PC-9 (cell line): Measurements from ENCODE around the gene NUP85. TPM values are rescaled to one million over a fixed set of nuclear protein-coding genes. Genes with fewer than 3 reads are reported as not detected.

Source experiments
- BruUV-seq: library from RNA; stranded (reverse); fragments of 400-500 nt; replicated peaks from 2 replicates; lab custom pipeline; 2021; lab: Mats Ljungman, UMichigan
- CTCF ChIA-PET: fragments of 300-600 bp; sonication (Branson Sonifier 250); formaldehyde crosslinking; loops from one replicate; lab custom pipeline; 2022; ENCODE audit warnings: antibody characterized with exemption; lab: Charles Lee
- POLR2A ChIA-PET: fragments of 300-600 bp; sonication (Branson Sonifier 250); formaldehyde crosslinking; loops from one replicate; lab custom pipeline; 2022; ENCODE audit warnings: antibody characterized with exemption; ENCODE audit not compliant: unreplicated experiment; lab: Charles Lee
- DNase-seq, 2 experiments: peaks; one replicate each; pipeline versions ENCODE4 v3.0.0 to v3.0.0-alpha.2; 2015 to 2022; ENCODE audit warnings: mixed read lengths in 1 of 2
- H2AFZ ChIP-seq: fragments of 200-600 bp; sonication (generic); 2 replicates; pipeline ENCODE4 v1.8.1; 2017; ENCODE audit warnings: antibody characterized with exemption
- H3F3A ChIP-seq: fragments of 200-600 bp; sonication (generic); 2 replicates; pipeline ENCODE4 v1.8.1; 2017; ENCODE audit warnings: antibody characterized with exemption, mild to moderate bottlenecking, low read depth; ENCODE audit not compliant: insufficient read depth
- H3K27ac ChIP-seq: fragments of 200-600 bp; sonication (generic); 2 replicates; pipeline ENCODE4 v1.6.1; 2016; ENCODE audit warnings: mixed run types
- H3K27me3 ChIP-seq: fragments of 200-600 bp; sonication (generic); 2 replicates; pipeline ENCODE4 v1.6.1; 2016; ENCODE audit warnings: low read depth, mixed run types; ENCODE audit not compliant: insufficient read depth
- H3K36me3 ChIP-seq: fragments of 200-600 bp; sonication (generic); 2 replicates; pipeline ENCODE4 v1.6.1; 2016; ENCODE audit warnings: low read depth, mixed run types
- H3K4me1 ChIP-seq: fragments of 200-600 bp; sonication (generic); replicated peaks from 2 replicates; pipeline ENCODE4 v1.6.1; 2016; ENCODE audit warnings: mixed run types; ENCODE audit not compliant: insufficient read depth
- H3K4me2 ChIP-seq: fragments of 200-600 bp; sonication (generic); 2 replicates; pipeline ENCODE4 v1.6.1; 2017; ENCODE audit warnings: mixed run types
- H3K4me3 ChIP-seq: fragments of 200-600 bp; sonication (generic); 2 replicates; pipeline ENCODE4 v1.6.1; 2016; ENCODE audit warnings: mixed run types
- H3K79me2 ChIP-seq: fragments of 200-600 bp; sonication (generic); 2 replicates; pipeline ENCODE4 v1.6.1; 2017; ENCODE audit warnings: low read depth, mixed run types
- H3K9me2 ChIP-seq: fragments of 200-600 bp; sonication (generic); 2 replicates; pipeline ENCODE4 v1.8.1; 2017; ENCODE audit warnings: mild to moderate bottlenecking; ENCODE audit not compliant: insufficient read depth
- H3K9me3 ChIP-seq: fragments of 200-600 bp; sonication (generic); 2 replicates; pipeline ENCODE4 v1.8.1; 2016; ENCODE audit warnings: low read depth; ENCODE audit not compliant: insufficient read depth
- H4K20me1 ChIP-seq: fragments of 200-600 bp; sonication (generic); 2 replicates; pipeline ENCODE4 v1.8.1; 2017; ENCODE audit not compliant: insufficient read depth
- CTCF ChIP-seq: fragments of 200-600 bp; sonication (generic); conservative IDR thresholded peaks from 2 replicates; pipeline ENCODE4 v1.6.1; 2017; ENCODE audit warnings: mixed run types, antibody characterized with exemption, mild to moderate bottlenecking, moderate library complexity
- EZH2 ChIP-seq: fragments of 200-600 bp; sonication (generic); IDR thresholded peaks from 2 replicates; pipeline ENCODE4 v1.8.0; 2017; ENCODE audit warnings: antibody characterized with exemption, low read depth
- intact Hi-C: fragments of 100-400 bp; cut with micrococcal nuclease; formaldehyde crosslinking; loops from one replicate; pipeline ENCODE4 v1.10.0; 2022; ENCODE audit not compliant: unreplicated experiment
- total RNA-seq: library from RNA; stranded (reverse); gene quantifications from 2 replicates; pipeline ENCODE4 v1.2.3, GENCODE V29; 2021

The NUP85 gene
- total RNA-seq, 1 experiment from 2014 or later: 73.1 TPM

- intact Hi-C loops: loop anchor here (10.0 kb wide), 1 partner anchor 248 kb away; the partner anchor contains the start of genes CASKIN2 and TSEN54
- CTCF ChIA-PET: no interaction called here
Observed at GRCh38 chr17:75266316-75267152, 61.1 kb downstream of the NUP85 start.

GRCh38 chr17:75267153-75267410 is 61.6 kb downstream of the NUP85 start:
- Histone ChIP-seq H3K9me2 (no peaks in the 10 kb centered on the region), H3K4me3 (no peak overlapping the region), H2AFZ (no peak overlapping the region), H3F3A (peaks cover 38% of the 10 kb centered on the region; the same call in 1 of the 2 replicates), H3K79me2 (peaks cover 12% of the 10 kb centered on the region), H3K4me2 (no peak overlapping the region), H4K20me1 (no peaks in the 10 kb centered on the region), H3K4me1 (peaks cover 10% of the 10 kb centered on the region; the same call in 1 of the 2 replicates), H3K27ac (no peak overlapping the region), H3K27me3 (no peaks in the 10 kb centered on the region), H3K9me3 (no peaks in the 10 kb centered on the region), H3K36me3 (0 out of 2 replicates have a peak, but pooled peaks cover 7% of the 10 kb centered on the region)
- TF ChIP-seq EZH2 (no peak), CTCF (no peak)
- POLR2A ChIA-PET: interaction anchor here (0.6 kb wide), 1 partner anchor 190 kb away, joined by 3 read pairs; no protein-coding TSS in a partner anchor
- no peak for DNase-seq
- CTCF ChIA-PET: no interaction called here
- no TSS peak for BruUV-seq
- intact Hi-C loops: loop anchor here (10.0 kb wide), 1 partner anchor 248 kb away; the partner anchor contains the start of genes CASKIN2 and TSEN54

More at GRCh38 chr17:75266316-75267152, 61.1 kb downstream of the NUP85 start:
- Histone ChIP-seq H3K4me2 (no peak overlapping the region), H3K79me2 (peaks cover 14% of the 10 kb centered on the region), H3K27me3 (no peaks in the 10 kb centered on the region), H3K9me2 (no peaks in the 10 kb centered on the region), H3K36me3 (0 out of 2 replicates have a peak, but pooled peaks cover 7% of the 10 kb centered on the region), H3K9me3 (no peaks in the 10 kb centered on the region), H3K4me1 (peaks cover 7% of the 10 kb centered on the region; the same call in 1 of the 2 replicates), H3K27ac (no peak overlapping the region), H3F3A (peaks cover 38% of the 10 kb centered on the region; the same call in 1 of the 2 replicates), H3K4me3 (no peak overlapping the region), H4K20me1 (no peaks in the 10 kb centered on the region), H2AFZ (no peak overlapping the region)
- TF ChIP-seq CTCF (no peak), EZH2 (no peak)
- no peak for DNase-seq
- no TSS peak for BruUV-seq
- POLR2A ChIA-PET: interaction anchor here (0.6 kb wide), 2 partner anchors 17 to 191 kb away, joined by 3 to 7 read pairs; no protein-coding TSS in a partner anchor

GRCh38 chr17:75267411-75268232 is 62.1 kb downstream of the NUP85 start:
- H3K4me3 ChIP-seq: no peak overlapping the region
- H3K27ac ChIP-seq: no peak overlapping the region
- H3F3A ChIP-seq: peaks cover 35% of the 10 kb centered on the region; the same call in 1 of the 2 replicates
- H3K36me3 ChIP-seq: 0 out of 2 replicates have a peak, but pooled peaks cover 7% of the 10 kb centered on the region
- BruUV-seq: no TSS peak
- no peaks in the 10 kb centered on the region for H3K9me2 ChIP-seq
- POLR2A ChIA-PET: interaction anchor here (0.5 to 0.6 kb wide), 5 partner anchors 10 to 207 kb away, joined by 3 to 15 read pairs (median 6); no protein-coding TSS in a partner anchor
- peaks cover 12% of the 10 kb centered on the region; the same call in 1 of the 2 replicates for H3K4me1 ChIP-seq
- H3K9me3 ChIP-seq: no peaks in the 10 kb centered on the region
- H3K27me3 ChIP-seq: no peaks in the 10 kb centered on the region
- peaks cover 10% of the 10 kb centered on the region for H3K79me2 ChIP-seq
- no peak overlapping the region for H2AFZ ChIP-seq
- no peak for DNase-seq
- intact Hi-C loops: loop anchor here (10.0 kb wide), 1 partner anchor 247 kb away; the partner anchor contains the start of genes CASKIN2 and TSEN54
- H3K4me2 ChIP-seq: no peak overlapping the region
- CTCF ChIA-PET: no interaction called here
- TF ChIP-seq EZH2 (no peak), CTCF (no peak)
- H4K20me1 ChIP-seq: no peaks in the 10 kb centered on the region
